PC-9 (cell line): ENCODE measurements around the gene SIRPA. TPM values are rescaled to one million over a fixed set of nuclear protein-coding genes. Genes with fewer than 3 reads are reported as not detected.

ENCODE experiments used
- BruUV-seq: library from RNA; stranded (reverse); fragments of 400-500 nt; replicated peaks from 2 replicates; lab custom pipeline; 2021; lab: Mats Ljungman, UMichigan
- CTCF ChIA-PET: fragments of 300-600 bp; sonication (Branson Sonifier 250); formaldehyde crosslinking; loops from one replicate; lab custom pipeline; 2022; ENCODE audit warnings: antibody characterized with exemption; lab: Charles Lee
- POLR2A ChIA-PET: fragments of 300-600 bp; sonication (Branson Sonifier 250); formaldehyde crosslinking; loops from one replicate; lab custom pipeline; 2022; ENCODE audit warnings: antibody characterized with exemption; ENCODE audit not compliant: unreplicated experiment; lab: Charles Lee
- DNase-seq, 2 experiments: peaks; one replicate each; pipeline versions ENCODE4 v3.0.0 to v3.0.0-alpha.2; 2015 to 2022; ENCODE audit warnings: mixed read lengths in 1 of 2
- H2AFZ ChIP-seq: fragments of 200-600 bp; sonication (generic); 2 replicates; pipeline ENCODE4 v1.8.1; 2017; ENCODE audit warnings: antibody characterized with exemption
- H3F3A ChIP-seq: fragments of 200-600 bp; sonication (generic); 2 replicates; pipeline ENCODE4 v1.8.1; 2017; ENCODE audit warnings: antibody characterized with exemption, mild to moderate bottlenecking, low read depth; ENCODE audit not compliant: insufficient read depth
- H3K27ac ChIP-seq: fragments of 200-600 bp; sonication (generic); 2 replicates; pipeline ENCODE4 v1.6.1; 2016; ENCODE audit warnings: mixed run types
- H3K27me3 ChIP-seq: fragments of 200-600 bp; sonication (generic); 2 replicates; pipeline ENCODE4 v1.6.1; 2016; ENCODE audit warnings: low read depth, mixed run types; ENCODE audit not compliant: insufficient read depth
- H3K36me3 ChIP-seq: fragments of 200-600 bp; sonication (generic); 2 replicates; pipeline ENCODE4 v1.6.1; 2016; ENCODE audit warnings: low read depth, mixed run types
- H3K4me1 ChIP-seq: fragments of 200-600 bp; sonication (generic); replicated peaks from 2 replicates; pipeline ENCODE4 v1.6.1; 2016; ENCODE audit warnings: mixed run types; ENCODE audit not compliant: insufficient read depth
- H3K4me2 ChIP-seq: fragments of 200-600 bp; sonication (generic); 2 replicates; pipeline ENCODE4 v1.6.1; 2017; ENCODE audit warnings: mixed run types
- H3K4me3 ChIP-seq: fragments of 200-600 bp; sonication (generic); 2 replicates; pipeline ENCODE4 v1.6.1; 2016; ENCODE audit warnings: mixed run types
- H3K79me2 ChIP-seq: fragments of 200-600 bp; sonication (generic); 2 replicates; pipeline ENCODE4 v1.6.1; 2017; ENCODE audit warnings: low read depth, mixed run types
- H3K9me2 ChIP-seq: fragments of 200-600 bp; sonication (generic); 2 replicates; pipeline ENCODE4 v1.8.1; 2017; ENCODE audit warnings: mild to moderate bottlenecking; ENCODE audit not compliant: insufficient read depth
- H3K9me3 ChIP-seq: fragments of 200-600 bp; sonication (generic); 2 replicates; pipeline ENCODE4 v1.8.1; 2016; ENCODE audit warnings: low read depth; ENCODE audit not compliant: insufficient read depth
- H4K20me1 ChIP-seq: fragments of 200-600 bp; sonication (generic); 2 replicates; pipeline ENCODE4 v1.8.1; 2017; ENCODE audit not compliant: insufficient read depth
- EZH2 ChIP-seq: fragments of 200-600 bp; sonication (generic); IDR thresholded peaks from 2 replicates; pipeline ENCODE4 v1.8.0; 2017; ENCODE audit warnings: antibody characterized with exemption, low read depth
- intact Hi-C: fragments of 100-400 bp; cut with micrococcal nuclease; formaldehyde crosslinking; loops from one replicate; pipeline ENCODE4 v1.10.0; 2022; ENCODE audit not compliant: unreplicated experiment
- total RNA-seq: library from RNA; stranded (reverse); gene quantifications from 2 replicates; pipeline ENCODE4 v1.2.3, GENCODE V29; 2021
- TF ChIP-seq, protein P1 (sequence below): fragments of 200-600 bp; sonication (generic); conservative IDR thresholded peaks from 2 replicates; pipeline ENCODE4 v1.6.1; 2017; ENCODE audit warnings: mixed run types, antibody characterized with exemption, mild to moderate bottlenecking, moderate library complexity

Gene SIRPA
- total RNA-seq, 1 experiment from 2014 or later, result 18.4 TPM

DNA sequence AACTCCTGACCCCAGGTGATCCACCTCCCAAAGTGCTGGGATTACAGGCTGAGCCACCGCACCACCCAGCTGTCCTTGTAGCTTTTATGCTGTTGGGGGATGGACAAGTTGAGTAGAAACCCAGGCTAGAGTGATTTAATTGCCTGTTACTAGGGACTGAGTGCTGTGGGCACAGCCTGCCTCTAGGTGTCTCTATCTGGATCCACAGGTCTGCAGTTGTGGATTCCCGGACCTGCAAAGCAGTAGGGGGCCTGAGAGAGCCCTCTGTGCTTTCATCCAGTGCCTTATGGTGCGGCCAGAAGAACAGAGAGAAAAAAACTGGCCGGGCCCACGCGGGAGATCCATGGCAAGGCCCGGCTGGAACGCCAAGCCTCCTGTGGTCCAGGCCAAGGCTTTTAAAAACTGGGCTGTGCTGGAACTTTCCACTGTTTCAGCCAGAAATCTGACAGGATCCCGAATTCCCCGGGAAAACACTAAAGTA, 5.2 kb downstream of the SIRPA start:
- Histone ChIP-seq H3F3A (no peaks in the 10 kb centered on the region; the same call in 1 of the 2 replicates), H3K79me2 (peaks cover 9% of the 10 kb centered on the region; the same call in 1 of the 2 replicates), H3K27ac (no peak overlapping the region), H3K4me1 (peaks cover 7% of the 10 kb centered on the region), H3K36me3 (no peaks in the 10 kb centered on the region), H3K27me3 (no peaks in the 10 kb centered on the region), H3K9me2 (no peaks in the 10 kb centered on the region), H3K4me2 (no peak overlapping the region), H3K4me3 (no peak overlapping the region), H2AFZ (no peak overlapping the region), H3K9me3 (no peaks in the 10 kb centered on the region), H4K20me1 (peaks cover 5% of the 10 kb centered on the region; the same call in 1 of the 2 replicates)
- ChIA-PET CTCF (no interaction called here), POLR2A (no interaction called here)
- intact Hi-C loops, result no loop called here
- BruUV-seq, result no TSS peak
- TF ChIP-seq, protein P1, sequence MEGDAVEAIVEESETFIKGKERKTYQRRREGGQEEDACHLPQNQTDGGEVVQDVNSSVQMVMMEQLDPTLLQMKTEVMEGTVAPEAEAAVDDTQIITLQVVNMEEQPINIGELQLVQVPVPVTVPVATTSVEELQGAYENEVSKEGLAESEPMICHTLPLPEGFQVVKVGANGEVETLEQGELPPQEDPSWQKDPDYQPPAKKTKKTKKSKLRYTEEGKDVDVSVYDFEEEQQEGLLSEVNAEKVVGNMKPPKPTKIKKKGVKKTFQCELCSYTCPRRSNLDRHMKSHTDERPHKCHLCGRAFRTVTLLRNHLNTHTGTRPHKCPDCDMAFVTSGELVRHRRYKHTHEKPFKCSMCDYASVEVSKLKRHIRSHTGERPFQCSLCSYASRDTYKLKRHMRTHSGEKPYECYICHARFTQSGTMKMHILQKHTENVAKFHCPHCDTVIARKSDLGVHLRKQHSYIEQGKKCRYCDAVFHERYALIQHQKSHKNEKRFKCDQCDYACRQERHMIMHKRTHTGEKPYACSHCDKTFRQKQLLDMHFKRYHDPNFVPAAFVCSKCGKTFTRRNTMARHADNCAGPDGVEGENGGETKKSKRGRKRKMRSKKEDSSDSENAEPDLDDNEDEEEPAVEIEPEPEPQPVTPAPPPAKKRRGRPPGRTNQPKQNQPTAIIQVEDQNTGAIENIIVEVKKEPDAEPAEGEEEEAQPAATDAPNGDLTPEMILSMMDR, result peak; percentile 60; the same call in 1 of the 2 replicates
- TF ChIP-seq EZH2, result no peak
- peak; percentile 27 to 54 for DNase-seq

DNA sequence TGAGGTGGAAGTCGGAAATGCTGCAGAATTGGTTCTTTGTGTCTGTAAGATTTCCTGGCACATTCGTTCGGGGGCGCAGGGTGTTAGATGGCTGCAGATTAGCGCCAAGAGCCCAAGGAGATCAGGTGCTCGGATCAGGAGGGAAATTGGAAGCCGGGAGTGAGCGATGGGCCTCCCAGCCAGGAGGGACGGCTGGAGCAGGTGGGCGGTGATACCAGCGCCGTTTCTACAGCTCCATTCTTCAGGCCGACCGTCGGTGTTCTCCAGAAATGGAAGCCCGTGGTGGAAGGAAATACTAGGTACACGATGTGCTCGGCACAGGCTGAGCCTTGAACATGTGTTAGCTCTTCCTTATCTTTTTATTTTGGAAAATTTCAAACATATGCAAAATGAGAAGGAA, 6.5 kb downstream of the SIRPA start:
- no peaks in the 10 kb centered on the region for H3F3A ChIP-seq
- intact Hi-C loops, result no loop called here
- no peaks in the 10 kb centered on the region for H3K79me2 ChIP-seq

DNA sequence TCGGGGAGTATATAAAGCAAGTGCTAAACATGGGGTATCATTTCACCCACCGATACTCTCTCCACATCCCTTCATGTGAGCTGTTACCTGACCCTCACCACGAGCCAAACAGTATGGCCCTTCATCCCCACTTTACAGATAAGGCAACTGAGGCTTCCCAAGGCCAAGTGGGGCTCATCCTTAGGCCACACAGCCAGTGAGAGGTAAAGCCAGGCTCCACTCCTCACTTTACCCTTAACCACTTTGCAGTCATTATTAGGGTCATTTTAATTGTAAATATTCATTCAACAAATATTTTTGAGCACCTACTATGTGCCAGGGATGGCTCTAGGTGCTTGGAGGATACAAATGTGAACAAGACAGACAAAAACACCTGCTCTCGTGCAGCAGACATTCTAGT, 7.0 kb downstream of the SIRPA start:
- H3K36me3 ChIP-seq, result no peaks in the 10 kb centered on the region
- TF ChIP-seq, protein P1, result no peak
- no peak for TF ChIP-seq EZH2
- ChIA-PET CTCF (interaction anchor here (0.7 kb wide), 1 partner anchor 92 kb away, joined by 8 read pairs; no protein-coding TSS in a partner anchor), POLR2A (no interaction called here)
- H3K4me2 ChIP-seq, result no peak overlapping the region
- no peaks in the 10 kb centered on the region for H3K9me2 ChIP-seq
- no peak overlapping the region for H2AFZ ChIP-seq
- H3K4me3 ChIP-seq, result no peak overlapping the region
- intact Hi-C loops, result no loop called here
- no TSS peak for BruUV-seq
- H3K4me1 ChIP-seq, result no peaks in the 10 kb centered on the region; the same call in 1 of the 2 replicates
- H3K79me2 ChIP-seq, result no peaks in the 10 kb centered on the region
- H3K27me3 ChIP-seq, result no peaks in the 10 kb centered on the region
- no peaks in the 10 kb centered on the region for H3K9me3 ChIP-seq
- peaks cover 5% of the 10 kb centered on the region; the same call in 1 of the 2 replicates for H4K20me1 ChIP-seq
- no peaks in the 10 kb centered on the region for H3F3A ChIP-seq
- DNase-seq, result no peak
- H3K27ac ChIP-seq, result no peak overlapping the region

More for the DNA sequence above, 6.5 kb downstream of the SIRPA start:
- Histone ChIP-seq H3K9me3 (no peaks in the 10 kb centered on the region), H3K4me2 (no peak overlapping the region), H3K9me2 (no peaks in the 10 kb centered on the region), H2AFZ (no peak overlapping the region), H3K36me3 (no peaks in the 10 kb centered on the region), H4K20me1 (peaks cover 5% of the 10 kb centered on the region; the same call in 1 of the 2 replicates), H3K4me3 (no peak overlapping the region), H3K27ac (no peak overlapping the region), H3K4me1 (no peaks in the 10 kb centered on the region; the same call in 1 of the 2 replicates), H3K27me3 (no peaks in the 10 kb centered on the region)
- TF ChIP-seq, protein P1, result no peak
- TF ChIP-seq EZH2, result no peak
- CTCF ChIA-PET, result no interaction called here
- POLR2A ChIA-PET, result no interaction called here
- no peak for DNase-seq
- no TSS peak for BruUV-seq
